Neural cell (in vitro differentiated cells): Measurements from ENCODE around the gene SLC6A11.

ENCODE experiments used
- SMC3 ChIP-seq: fragments of 450-650 bp; conservative IDR thresholded peaks from 2 replicates; pipeline ENCODE4 v1.6.1; 2014; ENCODE audit warnings: antibody characterized with exemption, mild to moderate bottlenecking, moderate library complexity; ENCODE audit not compliant: poor library complexity
- TF ChIP-seq, protein P1 (sequence below): fragments of 450-650 bp; IDR thresholded peaks from 2 replicates; pipeline ENCODE4 v1.5.1; 2014; ENCODE audit warnings: antibody characterized with exemption, mild to moderate bottlenecking, moderate library complexity; ENCODE audit not compliant: poor library complexity, severe bottlenecking

DNA sequence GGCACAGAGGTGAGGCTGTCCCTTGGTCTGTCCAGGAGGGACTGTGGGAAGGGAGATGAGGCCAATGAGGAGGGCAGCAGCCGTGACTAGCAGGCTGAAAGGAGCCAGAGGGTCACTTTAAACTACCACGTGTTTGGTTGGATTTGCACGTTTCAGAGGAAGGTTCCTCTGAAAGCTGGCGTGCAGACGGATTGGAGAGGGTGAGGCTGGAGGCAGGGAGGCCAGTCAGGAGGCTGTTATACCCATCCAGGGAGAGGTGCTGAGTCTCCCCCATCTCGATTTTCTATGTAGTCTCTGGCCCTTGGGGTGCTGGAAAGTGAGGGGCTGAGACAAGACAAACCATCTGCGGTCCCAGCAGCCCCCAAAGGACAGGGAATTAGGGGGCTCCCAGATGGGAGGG, 116.6 kb downstream of the SLC6A11 start:
- TF ChIP-seq, protein P1, sequence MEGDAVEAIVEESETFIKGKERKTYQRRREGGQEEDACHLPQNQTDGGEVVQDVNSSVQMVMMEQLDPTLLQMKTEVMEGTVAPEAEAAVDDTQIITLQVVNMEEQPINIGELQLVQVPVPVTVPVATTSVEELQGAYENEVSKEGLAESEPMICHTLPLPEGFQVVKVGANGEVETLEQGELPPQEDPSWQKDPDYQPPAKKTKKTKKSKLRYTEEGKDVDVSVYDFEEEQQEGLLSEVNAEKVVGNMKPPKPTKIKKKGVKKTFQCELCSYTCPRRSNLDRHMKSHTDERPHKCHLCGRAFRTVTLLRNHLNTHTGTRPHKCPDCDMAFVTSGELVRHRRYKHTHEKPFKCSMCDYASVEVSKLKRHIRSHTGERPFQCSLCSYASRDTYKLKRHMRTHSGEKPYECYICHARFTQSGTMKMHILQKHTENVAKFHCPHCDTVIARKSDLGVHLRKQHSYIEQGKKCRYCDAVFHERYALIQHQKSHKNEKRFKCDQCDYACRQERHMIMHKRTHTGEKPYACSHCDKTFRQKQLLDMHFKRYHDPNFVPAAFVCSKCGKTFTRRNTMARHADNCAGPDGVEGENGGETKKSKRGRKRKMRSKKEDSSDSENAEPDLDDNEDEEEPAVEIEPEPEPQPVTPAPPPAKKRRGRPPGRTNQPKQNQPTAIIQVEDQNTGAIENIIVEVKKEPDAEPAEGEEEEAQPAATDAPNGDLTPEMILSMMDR, result no peak
- no peak for TF ChIP-seq SMC3
